GM23338 (cell line): ENCODE results near the gene SKIC8. TPM values are rescaled to one million over a fixed set of nuclear protein-coding genes. Genes with fewer than 3 reads are reported as not detected.

Source experiments
- ATAC-seq: fragments of 200-7000 bp; cut with Tn5 transposase; 3 replicates; pipeline ENCODE4 v1.9.1; 2020
- DNase-seq: peaks from one replicate; pipeline ENCODE4 v3.0.0-alpha.2; 2015; ENCODE audit warnings: low spot score
- H2AFZ ChIP-seq: fragments of 200-600 bp; sonication (generic); 2 replicates; pipeline ENCODE4 v1.8.0; 2016; ENCODE audit warnings: antibody characterized with exemption, mild to moderate bottlenecking, moderate library complexity
- H3F3A ChIP-seq: fragments of 200-600 bp; sonication (generic); replicated peaks from 2 replicates; pipeline ENCODE4 v1.8.0; 2017; ENCODE audit warnings: antibody characterized with exemption, mixed run types, low read depth
- H3K27ac ChIP-seq: fragments of 200-600 bp; sonication (generic); 2 replicates; pipeline ENCODE4 v1.6.1; 2016; ENCODE audit warnings: low read depth
- H3K27me3 ChIP-seq: fragments of 200-600 bp; sonication (generic); 2 replicates; pipeline ENCODE4 v1.8.0; 2016; ENCODE audit warnings: mild to moderate bottlenecking, mixed run types, moderate library complexity; ENCODE audit not compliant: insufficient read depth
- H3K36me3 ChIP-seq: fragments of 200-600 bp; sonication (generic); 2 replicates; pipeline ENCODE4 v1.8.0; 2016; ENCODE audit warnings: mild to moderate bottlenecking; ENCODE audit not compliant: insufficient read depth
- H3K4me1 ChIP-seq: fragments of 200-600 bp; sonication (generic); 2 replicates; pipeline ENCODE4 v1.8.0; 2016; ENCODE audit warnings: mild to moderate bottlenecking, moderate library complexity; ENCODE audit not compliant: insufficient read depth
- H3K4me2 ChIP-seq: fragments of 200-600 bp; sonication (generic); 2 replicates; pipeline ENCODE4 v1.7.1; 2017; ENCODE audit warnings: mixed run types
- H3K4me3 ChIP-seq: fragments of 200-600 bp; sonication (generic); 2 replicates; pipeline ENCODE4 v1.6.1; 2016; ENCODE audit warnings: mixed run types
- H3K79me2 ChIP-seq: fragments of 200-600 bp; sonication (generic); replicated peaks from 2 replicates; pipeline ENCODE4 v1.8.0; 2017; ENCODE audit warnings: mild to moderate bottlenecking; ENCODE audit not compliant: insufficient read depth
- H3K9me2 ChIP-seq: fragments of 200-600 bp; sonication (generic); 2 replicates; pipeline ENCODE4 v1.8.0; 2017; ENCODE audit not compliant: insufficient read depth
- H4K20me1 ChIP-seq: fragments of 200-600 bp; sonication (generic); replicated peaks from 2 replicates; pipeline ENCODE4 v1.8.0; 2017; ENCODE audit warnings: mild to moderate bottlenecking; ENCODE audit not compliant: insufficient read depth
- H3K27ac Mint-ChIP-seq: 2 replicates; pipeline ENCODE4 v1.8.0; 2020; ENCODE audit warnings: inconsistent platforms, mild to moderate bottlenecking, moderate library complexity, mixed read lengths
- H3K27me3 Mint-ChIP-seq: 3 replicates; pipeline ENCODE4 v1.8.0; 2022; ENCODE audit warnings: low read depth, mild to moderate bottlenecking, moderate library complexity, mixed read lengths, inconsistent platforms; ENCODE audit not compliant: insufficient read depth, poor library complexity
- H3K36me3 Mint-ChIP-seq: 3 replicates; pipeline ENCODE4 v1.8.0; 2021; ENCODE audit warnings: low read depth, mild to moderate bottlenecking, inconsistent platforms, moderate library complexity, mixed read lengths
- H3K4me1 Mint-ChIP-seq: 3 replicates; pipeline ENCODE4 v1.8.0; 2020; ENCODE audit warnings: mild to moderate bottlenecking, inconsistent platforms, mixed read lengths
- H3K4me3 Mint-ChIP-seq: 3 replicates; pipeline ENCODE4 v1.8.0; 2021; ENCODE audit warnings: moderate library complexity, mild to moderate bottlenecking, inconsistent platforms, mixed read lengths
- H3K9me3 Mint-ChIP-seq: 3 replicates; pipeline ENCODE4 v1.8.0; 2020; ENCODE audit warnings: moderate library complexity, mild to moderate bottlenecking, inconsistent platforms, mixed read lengths
- CREB1 ChIP-seq: fragments of 250-450 bp; sonication (Bioruptor Pico); IDR thresholded peaks from 2 replicates; pipeline ENCODE4 v1.5.0; 2020; ENCODE audit warnings: low read depth, mild to moderate bottlenecking, moderate library complexity
- CTCF ChIP-seq, 2 experiments: fragments of 200-600 bp in 1 of 2; sonication (generic) in 1 of 2; conservative IDR thresholded peaks; 2 replicates each; pipeline versions ENCODE4 v1.5.1 to v1.6.1; 2016 to 2017; ENCODE audit warnings: antibody characterized with exemption in 2 of 2, low read depth in 2 of 2, mild to moderate bottlenecking in 2 of 2, moderate library complexity in 1 of 2
- JUNB ChIP-seq: IDR thresholded peaks from one replicate; pipeline ENCODE4 v1.6.1; 2016; ENCODE audit warnings: antibody characterized with exemption; ENCODE audit not compliant: unreplicated experiment
- NANOG ChIP-seq: IDR thresholded peaks from 2 replicates; pipeline ENCODE4 v1.6.1; 2016; ENCODE audit warnings: antibody characterized with exemption, borderline replicate concordance
- POLR2AphosphoS5 ChIP-seq: IDR thresholded peaks from 2 replicates; pipeline ENCODE4 v1.6.1; 2016; ENCODE audit warnings: antibody characterized with exemption, low read depth
- REST ChIP-seq: IDR thresholded peaks from one replicate; pipeline ENCODE4 v1.6.1; 2018; ENCODE audit warnings: antibody characterized with exemption; ENCODE audit not compliant: unreplicated experiment
- ZNF331 ChIP-seq: fragments of 250-450 bp; sonication (Bioruptor Pico); IDR thresholded peaks from 2 replicates; pipeline ENCODE4 v1.5.0; 2020; ENCODE audit warnings: low read depth, mild to moderate bottlenecking, moderate library complexity
- ZNF462 ChIP-seq: fragments of 250-450 bp; sonication (Bioruptor Pico); IDR thresholded peaks from 2 replicates; pipeline ENCODE4 v1.5.0; 2020; ENCODE audit warnings: mild to moderate bottlenecking, moderate library complexity
- polyA plus RNA-seq: library from polyadenylated mRNA; unstranded; fragments of >200 nt; fragmentation: Nextera tagmentation; extraction: Ambion mirVana; gene quantifications from 2 replicates; pipeline ENCODE4 v1.2.1, GENCODE V29; 2016
- total RNA-seq: library from RNA; depleted of rRNA; stranded (reverse); fragments of >200 nt; shearing (Covaris generic); gene quantifications from 2 replicates; pipeline ENCODE4 v1.2.3, GENCODE V29; 2014

The SKIC8 gene
- total and polyA plus RNA-seq, 2 experiments from 2014 or later = 59.4 to 73.8 TPM

GRCh38 chr15:78334845-78335244 is 35.4 kb upstream of the SKIC8 start:
- Histone ChIP-seq H3K4me3 (no peak overlapping the region), H3K36me3 (no peaks in the 10 kb centered on the region), H3K4me1 (peaks cover 10% of the 10 kb centered on the region), H2AFZ (no peak overlapping the region), H3F3A (no peaks in the 10 kb centered on the region), H3K79me2 (no peaks in the 10 kb centered on the region), H3K27ac (no peak overlapping the region), H3K9me2 (0 out of 2 replicates have a peak, but pooled peaks cover 7% of the 10 kb centered on the region), H3K4me2 (no peak overlapping the region), H3K27me3 (peaks cover 11% of the 10 kb centered on the region), H4K20me1 (no peaks in the 10 kb centered on the region)
- Mint-ChIP-seq H3K36me3 (no peaks in the 10 kb centered on the region), H3K9me3 (no peaks in the 10 kb centered on the region), H3K27me3 (peaks cover 12% of the 10 kb centered on the region), H3K27ac (no peak overlapping the region), H3K4me3 (no peak overlapping the region), H3K4me1 (peaks cover 19% of the 10 kb centered on the region)
- ATAC-seq = no peak
- TF ChIP-seq NANOG (no peak), REST (no peak), CTCF (conservative IDR thresholded peaks at IDR 0.05; ENCODE audit: low read depth in 2 of 2) (no peak), JUNB (no peak), ZNF462 (CRISPR knock-in tag) (no peak), POLR2AphosphoS5 (no peak), ZNF331 (CRISPR knock-in tag) (no peak), CREB1 (no peak)
- no peak for DNase-seq
